MCF 10A (cell line): Measurements from ENCODE around the gene LBHD2. TPM values are rescaled to one million over a fixed set of nuclear protein-coding genes. Genes with fewer than 3 reads are reported as not detected.
"Not testable (repeated sequence)": the region's sequence is repeated elsewhere in the genome, so short reads cannot be mapped to it uniquely, and the experiment has no call there.

Source experiments
- BruUV-seq: library from RNA; stranded (reverse); fragments of 400-500 nt; replicated peaks from 2 replicates; lab custom pipeline; 2021; lab: Mats Ljungman, UMichigan
- CTCF ChIA-PET: fragments of 300-600 bp; sonication (Branson Sonifier 250); formaldehyde crosslinking; extraction: SDS; loops from one replicate; lab custom pipeline; 2021; ENCODE audit warnings: antibody characterized with exemption, inconsistent platforms; lab: Yijun Ruan, JAX
- POLR2A ChIA-PET: fragments of 300-600, 350-650 bp; sonication (Branson Sonifier 250); formaldehyde crosslinking; extraction: SDS; loops from one replicate; lab custom pipeline; 2020; ENCODE audit warnings: antibody characterized with exemption, inconsistent platforms; lab: Yijun Ruan, JAX
- DNase-seq: peaks from one replicate; pipeline ENCODE4 v3.0.0-alpha.2; 2018; ENCODE audit not compliant: unreplicated experiment
- H3K27ac Mint-ChIP-seq: one replicate; pipeline ENCODE4 v1.8.0; 2022; ENCODE audit warnings: mild to moderate bottlenecking, low read depth, mixed read lengths; ENCODE audit not compliant: unreplicated experiment
- H3K27me3 Mint-ChIP-seq: one replicate; pipeline ENCODE4 v1.8.0; 2022; ENCODE audit warnings: mixed read lengths; ENCODE audit not compliant: insufficient read depth, unreplicated experiment
- H3K36me3 Mint-ChIP-seq: one replicate; pipeline ENCODE4 v1.8.0; 2022; ENCODE audit warnings: mild to moderate bottlenecking, moderate library complexity, mixed read lengths; ENCODE audit not compliant: insufficient read depth, unreplicated experiment
- H3K4me1 Mint-ChIP-seq: one replicate; pipeline ENCODE4 v1.8.0; 2022; ENCODE audit warnings: mixed read lengths; ENCODE audit not compliant: insufficient read depth, unreplicated experiment
- H3K4me3 Mint-ChIP-seq: one replicate; pipeline ENCODE4 v1.8.0; 2022; ENCODE audit warnings: mild to moderate bottlenecking, moderate library complexity, mixed read lengths; ENCODE audit not compliant: unreplicated experiment
- H3K9me3 Mint-ChIP-seq: one replicate; pipeline ENCODE4 v1.8.0; 2022; ENCODE audit warnings: mixed read lengths; ENCODE audit not compliant: unreplicated experiment
- intact Hi-C: fragments of 100-400 bp; cut with micrococcal nuclease; formaldehyde crosslinking; loops from 2 replicates; pipeline ENCODE4 v1.14.1; 2022
- total RNA-seq: library from RNA; stranded (reverse); gene quantifications from 2 replicates; pipeline ENCODE4 v1.2.3, GENCODE V29; 2022
- TF ChIP-seq, protein P1 (sequence below): fragments of 200-600 bp; IDR thresholded peaks from one replicate; pipeline ENCODE4 v1.8.0; 2022; ENCODE audit warnings: antibody characterized with exemption, mild to moderate bottlenecking; ENCODE audit not compliant: unreplicated experiment

The LBHD2 gene
- total RNA-seq, 1 experiment from 2014 or later: not detected

DNA sequence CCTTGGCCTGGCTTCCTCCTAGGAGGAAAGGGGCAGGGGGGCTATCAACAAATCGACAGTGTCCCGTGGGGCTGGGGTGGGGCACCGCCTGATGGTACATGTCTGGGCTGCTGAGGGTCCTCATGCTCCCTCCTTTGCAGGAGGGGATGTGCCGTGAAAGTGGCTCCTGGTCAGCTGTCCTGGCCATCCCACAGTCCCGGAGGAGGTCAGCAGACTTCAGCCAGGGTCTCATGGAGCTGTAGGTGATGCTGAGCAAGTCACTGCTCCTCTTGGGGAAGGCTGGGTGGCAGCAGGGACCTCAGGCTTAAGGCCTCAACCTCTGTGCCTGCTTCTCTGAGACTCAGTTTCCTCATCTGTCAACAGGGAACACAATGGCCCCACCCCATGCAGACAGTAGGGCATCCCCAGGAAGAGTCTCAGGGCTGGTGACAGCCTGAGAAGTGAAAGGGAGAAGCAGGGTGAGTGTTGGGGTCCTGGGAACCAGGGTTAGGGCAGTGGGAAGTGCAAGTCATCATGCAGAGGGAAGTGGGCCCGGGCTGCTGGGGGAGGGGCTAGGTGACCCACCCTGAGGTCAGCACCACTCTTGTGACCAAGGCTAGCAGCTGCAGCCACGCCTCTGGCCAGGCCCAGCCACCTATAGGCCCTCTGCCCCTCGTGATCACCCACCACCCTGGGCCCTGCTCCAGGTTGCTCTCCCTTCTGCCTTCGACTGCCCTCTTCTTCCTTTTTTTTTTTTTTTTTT lies 34.8 kb downstream of the LBHD2 start:
- intact Hi-C loops: no loop called here
- Mint-ChIP-seq H3K27me3 (no peaks in the 10 kb centered on the region), H3K4me3 (no peak overlapping the region), H3K9me3 (no peaks in the 10 kb centered on the region), H3K36me3 (no peaks in the 10 kb centered on the region), H3K4me1 (peaks cover 9% of the 10 kb centered on the region), H3K27ac (no peak overlapping the region)
- POLR2A ChIA-PET: no interaction called here
- TF ChIP-seq, protein P1, sequence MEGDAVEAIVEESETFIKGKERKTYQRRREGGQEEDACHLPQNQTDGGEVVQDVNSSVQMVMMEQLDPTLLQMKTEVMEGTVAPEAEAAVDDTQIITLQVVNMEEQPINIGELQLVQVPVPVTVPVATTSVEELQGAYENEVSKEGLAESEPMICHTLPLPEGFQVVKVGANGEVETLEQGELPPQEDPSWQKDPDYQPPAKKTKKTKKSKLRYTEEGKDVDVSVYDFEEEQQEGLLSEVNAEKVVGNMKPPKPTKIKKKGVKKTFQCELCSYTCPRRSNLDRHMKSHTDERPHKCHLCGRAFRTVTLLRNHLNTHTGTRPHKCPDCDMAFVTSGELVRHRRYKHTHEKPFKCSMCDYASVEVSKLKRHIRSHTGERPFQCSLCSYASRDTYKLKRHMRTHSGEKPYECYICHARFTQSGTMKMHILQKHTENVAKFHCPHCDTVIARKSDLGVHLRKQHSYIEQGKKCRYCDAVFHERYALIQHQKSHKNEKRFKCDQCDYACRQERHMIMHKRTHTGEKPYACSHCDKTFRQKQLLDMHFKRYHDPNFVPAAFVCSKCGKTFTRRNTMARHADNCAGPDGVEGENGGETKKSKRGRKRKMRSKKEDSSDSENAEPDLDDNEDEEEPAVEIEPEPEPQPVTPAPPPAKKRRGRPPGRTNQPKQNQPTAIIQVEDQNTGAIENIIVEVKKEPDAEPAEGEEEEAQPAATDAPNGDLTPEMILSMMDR: no peak
- no TSS peak for BruUV-seq
- DNase-seq: no peak
- CTCF ChIA-PET: interaction anchor here (0.7 to 1.9 kb wide), 4 partner anchors 9 to 174 kb away, joined by 3 to 5 read pairs (median 4); no protein-coding TSS in a partner anchor

DNA sequence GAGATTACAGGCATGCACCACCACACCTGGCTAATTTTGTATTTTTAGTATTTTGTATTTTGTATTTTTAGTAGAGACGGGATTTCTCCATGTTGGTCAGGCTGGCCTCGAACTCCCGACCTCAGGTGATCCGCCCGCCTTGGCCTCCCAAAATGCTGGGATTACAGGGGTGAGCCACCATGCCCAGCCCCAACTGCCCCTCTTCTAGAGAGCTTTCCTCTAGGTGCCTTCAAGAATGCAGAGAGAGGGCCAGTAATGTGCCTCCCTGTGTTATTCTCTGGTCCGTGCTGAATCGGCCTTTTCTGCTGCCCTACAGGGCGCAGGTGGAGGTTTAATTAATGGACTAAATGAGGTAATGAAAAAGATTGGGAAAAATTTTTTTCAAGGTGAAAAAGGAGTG lies 35.5 kb downstream of the LBHD2 start:
- H3K4me3 Mint-ChIP-seq, H3K27ac Mint-ChIP-seq, intact Hi-C loops, H3K36me3 Mint-ChIP-seq, DNase-seq, H3K9me3 Mint-ChIP-seq, BruUV-seq, POLR2A ChIA-PET, H3K27me3 Mint-ChIP-seq: not testable (repeated sequence)
- peaks cover 13% of the 10 kb centered on the region for H3K4me1 Mint-ChIP-seq
- CTCF ChIA-PET: interaction anchor here (1.2 to 1.9 kb wide), 2 partner anchors 8 to 15 kb away, joined by 4 to 5 read pairs; no protein-coding TSS in a partner anchor

DNA sequence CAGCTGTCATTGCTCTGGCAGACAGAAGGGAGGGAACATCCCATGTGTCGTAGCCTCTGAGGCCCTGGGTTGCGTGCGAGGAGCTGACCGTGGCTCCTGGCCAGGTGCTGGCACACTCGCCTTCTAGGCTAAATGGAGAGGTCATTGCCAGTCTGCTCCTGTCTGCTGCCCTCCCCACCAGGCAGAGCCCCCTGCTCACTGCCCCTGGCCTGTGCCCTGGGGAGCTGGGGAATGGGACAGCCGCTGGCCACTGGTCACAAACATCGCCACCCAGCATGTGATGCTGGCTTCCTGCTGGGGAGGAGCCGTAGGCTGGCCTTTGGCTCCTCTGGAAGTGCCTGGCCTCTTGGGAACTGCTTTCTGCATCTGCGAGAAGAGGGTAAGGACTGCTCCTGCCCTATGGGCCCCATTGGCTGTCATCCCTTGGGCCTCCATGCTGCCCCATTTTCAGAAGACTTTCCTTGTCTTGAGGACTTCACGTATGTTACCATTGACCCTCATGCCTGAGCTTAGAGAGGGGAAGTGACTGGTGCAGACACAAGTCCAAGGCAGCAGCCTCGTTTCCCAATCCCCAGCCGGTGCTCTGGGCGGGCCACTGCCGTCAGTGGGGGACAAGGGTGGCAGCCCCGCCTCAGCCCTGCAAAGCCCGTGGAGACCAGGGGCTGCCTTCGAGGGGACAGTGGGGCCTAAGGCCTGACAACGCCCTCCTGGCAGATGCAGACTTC lies 37.3 kb downstream of the LBHD2 start:
- H3K9me3 Mint-ChIP-seq: no peaks in the 10 kb centered on the region
- intact Hi-C loops: no loop called here
- CTCF ChIA-PET: interaction anchor here (0.6 kb wide), 1 partner anchor 28 kb away, joined by 4 read pairs; no protein-coding TSS in a partner anchor
- BruUV-seq: no TSS peak
- H3K27ac Mint-ChIP-seq: no peak overlapping the region
- H3K4me1 Mint-ChIP-seq: peaks cover 11% of the 10 kb centered on the region
- no peak overlapping the region for H3K4me3 Mint-ChIP-seq
- peak; percentile 62 for DNase-seq
- POLR2A ChIA-PET: interaction anchor here (0.6 to 1.1 kb wide), 2 partner anchors 22 to 164 kb away, joined by 3 read pairs; no protein-coding TSS in a partner anchor
- TF ChIP-seq, protein P1: no peak
- no peaks in the 10 kb centered on the region for H3K36me3 Mint-ChIP-seq
- no peaks in the 10 kb centered on the region for H3K27me3 Mint-ChIP-seq

DNA sequence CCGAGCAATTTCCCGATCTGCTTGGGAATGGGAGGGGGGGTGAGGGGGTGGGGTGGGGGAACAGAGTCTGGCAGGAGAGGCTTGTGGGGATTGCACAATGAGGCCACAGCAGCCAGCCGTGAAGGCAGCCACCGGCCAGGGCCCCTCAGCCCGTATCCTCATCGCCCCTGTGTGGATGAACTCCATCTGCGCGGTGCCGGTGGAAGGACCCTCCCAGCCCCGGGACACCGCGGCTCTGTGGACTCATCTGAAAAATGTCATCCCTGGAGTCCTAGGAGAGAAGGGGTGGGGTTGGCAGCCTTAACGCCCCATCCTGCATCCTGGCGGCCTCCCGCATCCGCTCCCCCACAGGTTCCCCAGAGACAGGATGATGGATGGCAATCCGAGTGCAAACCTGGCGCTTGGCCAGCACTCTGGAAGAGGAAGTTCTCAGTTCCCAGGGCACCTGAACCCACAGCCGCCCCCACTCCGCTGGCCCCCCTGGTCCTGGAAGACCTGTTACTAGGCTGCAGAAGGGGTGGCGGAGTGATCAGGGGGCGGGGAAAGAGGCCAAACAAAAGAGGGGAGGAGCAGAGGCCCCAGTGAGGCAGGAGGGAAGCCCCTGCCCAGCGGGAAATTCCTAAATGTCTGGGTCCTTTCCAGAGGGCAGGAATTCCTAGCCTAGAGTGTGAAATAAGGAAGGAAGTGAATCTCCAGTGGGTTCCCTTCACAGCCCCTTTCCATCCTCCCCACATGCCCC lies 38.0 kb downstream of the LBHD2 start:
- ChIA-PET POLR2A (no interaction called here), CTCF (no interaction called here)
- TF ChIP-seq, protein P1: no peak
- peak; percentile 97 for DNase-seq
- no peaks in the 10 kb centered on the region for H3K36me3 Mint-ChIP-seq
- no peak overlapping the region for H3K27ac Mint-ChIP-seq
- BruUV-seq: no TSS peak
- intact Hi-C loops: no loop called here
- H3K4me1 Mint-ChIP-seq: peaks cover 13% of the 10 kb centered on the region
- no peak overlapping the region for H3K4me3 Mint-ChIP-seq
- H3K27me3 Mint-ChIP-seq: no peaks in the 10 kb centered on the region
- no peaks in the 10 kb centered on the region for H3K9me3 Mint-ChIP-seq
